ENCODE measurements around the gene PTPRJ. TPM values are rescaled to one million over a fixed set of nuclear protein-coding genes. Genes with fewer than 3 reads are reported as not detected.

Gene PTPRJ
- total and polyA plus RNA-seq, 2 donors (not counting 1 experiment from before 2014, with no cell fraction given): 11.2 to 20.0 TPM

- no peak overlapping the region for H3K4me3 ChIP-seq (ENCODE audit: control extremely low read depth in 1 of 5, extremely low read depth in 1 of 5, insufficient read depth in 1 of 5, low read depth in 2 of 5, low read length in 4 of 5)
- peaks cover 7% of the 10 kb centered on the region for H4K20me1 ChIP-seq (ENCODE audit: control insufficient read depth, insufficient read depth, low read length, poor library complexity, severe bottlenecking)
- 94% methylated on average over 4 of the region's 4 CpGs for WGBS (ENCODE audit: insufficient coverage)
- H3K4me1 ChIP-seq (ENCODE audit: control insufficient read depth in 2 of 2, insufficient read depth in 2 of 2, low read length in 2 of 2): peaks cover 34 to 69% of the 10 kb centered on the region in 2 donors
- H3K9ac ChIP-seq (ENCODE audit: low read length): no peak overlapping the region
- intact Hi-C loops (cut with micrococcal nuclease): loop anchor here (5.0 kb wide), 1 partner anchor 37 kb away; no protein-coding TSS in a partner anchor
- POLR2A ChIA-PET: interaction anchor here (0.7 kb wide), 1 partner anchor 18 kb away, joined by 9 read pairs; no protein-coding TSS in a partner anchor
- ATAC-seq (ENCODE audit: low read depth): no peak
- Mint-ChIP-seq H3K27ac (peak overlapping the region; percentile 10), H3K4me1 (peaks cover 62% of the 10 kb centered on the region), H3K4me3 (no peak overlapping the region), H3K9me3 (ENCODE audit: insufficient read depth) (no peaks in the 10 kb centered on the region), H3K27me3 (no peaks in the 10 kb centered on the region)
- H3K27ac ChIP-seq (ENCODE audit: low read length in 2 of 2): no peak overlapping the region
- no peak overlapping the region for H3K4me2 ChIP-seq (replicated peaks; ENCODE audit: low read depth, low read length, poor library complexity, severe bottlenecking)
- H3K27me3 ChIP-seq (replicated peaks in 1 of 4; ENCODE audit: control extremely low read depth in 1 of 4, control insufficient read depth in 3 of 4, insufficient read depth in 4 of 4, low read length in 3 of 4): no peaks in the 10 kb centered on the region
- no peak overlapping the region for H2AFZ ChIP-seq (ENCODE audit: insufficient read depth, low read depth, low read length, poor library complexity, severe bottlenecking)
- CTCF ChIA-PET: interaction anchor here (0.5 to 1.2 kb wide), 3 partner anchors 12 to 540 kb away, joined by 3 to 4 read pairs (median 4); no protein-coding TSS in a partner anchor
- peaks cover 2 to 3% of the 10 kb centered on the region in 2 experiments for H3K36me3 ChIP-seq (replicated peaks in 1 of 2; ENCODE audit: control extremely low read depth in 1 of 2, control insufficient read depth in 1 of 2, extremely low read depth in 1 of 2, insufficient read depth in 2 of 2, low read length in 1 of 2)
- no peak for DNase-seq
- no peaks in the 10 kb centered on the region for H3K9me3 ChIP-seq (ENCODE audit: control extremely low read depth in 1 of 3, control insufficient read depth in 2 of 3, insufficient read depth in 1 of 3, low read length in 2 of 3)
- H3K79me2 ChIP-seq (ENCODE audit: control insufficient read depth, insufficient read depth, low read length): peaks cover 89% of the 10 kb centered on the region
- no peak for TF ChIP-seq EZH2 (IDR thresholded peaks at IDR 0.05; ENCODE audit: borderline replicate concordance, insufficient read depth, low read depth, low read length, poor library complexity, severe bottlenecking)
- no peak for TF ChIP-seq CTCF (IDR thresholded peaks at IDR 0.05)
Measured at GRCh38 chr11:47995360-47995769, 15.0 kb downstream of the PTPRJ start.
